IMR-90 (cell line): ENCODE measurements around the gene POLR3F. TPM values are rescaled to one million over a fixed set of nuclear protein-coding genes. Genes with fewer than 3 reads are reported as not detected.

ENCODE experiments used
- ATAC-seq: fragments of 200-7000 bp; cut with Tn5 transposase; 2 replicates; pipeline ENCODE4 v1.9.1; 2020; ENCODE audit warnings: low read depth, mild to moderate bottlenecking, moderate library complexity
- BruUV-seq: library from RNA; stranded (reverse); fragments of 400-500 nt; replicated peaks from 2 replicates; lab custom pipeline; 2021; lab: Mats Ljungman, UMichigan
- CTCF ChIA-PET: fragments of 300-600 bp; formaldehyde crosslinking; extraction: SDS; loops from one replicate; lab custom pipeline; 2021; ENCODE audit warnings: antibody characterized with exemption; lab: Yijun Ruan, JAX
- POLR2A ChIA-PET: fragments of 300-600 bp; sonication (Branson Sonifier 250); formaldehyde crosslinking; loops from one replicate; lab custom pipeline; 2022; ENCODE audit warnings: antibody characterized with exemption; ENCODE audit not compliant: unreplicated experiment; lab: Charles Lee
- DNase-seq: peaks from one replicate; pipeline ENCODE4 v3.0.0; 2013
- H2AFZ ChIP-seq: replicated peaks from 2 replicates; pipeline ENCODE3; 2013; ENCODE audit warnings: low read length, mild to moderate bottlenecking; ENCODE audit not compliant: poor library complexity
- H2AK5ac ChIP-seq: 2 replicates; pipeline ENCODE4 v1.6.1; 2013; ENCODE audit warnings: low read depth, low read length, inconsistent platforms
- H2AK9ac ChIP-seq: replicated peaks from 2 replicates; pipeline ENCODE3; 2013; ENCODE audit warnings: mild to moderate bottlenecking, low read depth, low read length, moderate library complexity; ENCODE audit not compliant: poor library complexity
- H2BK120ac ChIP-seq: 2 replicates; pipeline ENCODE4 v1.6.1; 2013; ENCODE audit warnings: low read depth, low read length, inconsistent platforms
- H2BK15ac ChIP-seq: 3 replicates; pipeline ENCODE4 v1.6.1; 2013; ENCODE audit warnings: low read depth, low read length, inconsistent platforms
- H2BK20ac ChIP-seq: 2 replicates; pipeline ENCODE4 v1.6.1; 2013; ENCODE audit warnings: low read depth, mild to moderate bottlenecking, inconsistent platforms, low read length, moderate library complexity
- H2BK5ac ChIP-seq: 2 replicates; pipeline ENCODE4 v1.6.1; 2013; ENCODE audit warnings: mild to moderate bottlenecking, low read depth, low read length, inconsistent platforms; ENCODE audit not compliant: poor library complexity, severe bottlenecking
- H3K14ac ChIP-seq: replicated peaks from 2 replicates; pipeline ENCODE4 v1.6.1; 2013; ENCODE audit warnings: low read depth, low read length, inconsistent platforms
- H3K18ac ChIP-seq: 2 replicates; pipeline ENCODE4 v1.6.1; 2013; ENCODE audit warnings: low read depth, low read length, control low read depth
- H3K23ac ChIP-seq: 2 replicates; pipeline ENCODE4 v1.6.1; 2013; ENCODE audit warnings: low read depth, low read length, inconsistent platforms
- H3K27ac ChIP-seq: 2 replicates; pipeline ENCODE4 v1.5.1; 2013; ENCODE audit warnings: mild to moderate bottlenecking, control low read depth, low read length; ENCODE audit not compliant: insufficient read depth
- H3K27me3 ChIP-seq: 2 replicates; pipeline ENCODE4 v1.6.1; 2013; ENCODE audit warnings: low read length; ENCODE audit not compliant: control insufficient read depth, insufficient read depth
- H3K36me3 ChIP-seq: 2 replicates; pipeline ENCODE4 v1.6.1; 2013; ENCODE audit warnings: low read length, mixed read lengths; ENCODE audit not compliant: control insufficient read depth, insufficient read depth
- H3K4ac ChIP-seq: 2 replicates; pipeline ENCODE4 v1.6.1; 2013; ENCODE audit warnings: low read depth, low read length, inconsistent platforms
- H3K4me1 ChIP-seq: 2 replicates; pipeline ENCODE4 v1.6.1; 2013; ENCODE audit warnings: low read length, mixed read lengths; ENCODE audit not compliant: control insufficient read depth, insufficient read depth
- H3K4me2 ChIP-seq: 2 replicates; pipeline ENCODE4 v1.6.1; 2013; ENCODE audit warnings: low read depth, mild to moderate bottlenecking, control low read depth, low read length, moderate library complexity
- H3K4me3 ChIP-seq: 2 replicates; pipeline ENCODE4 v1.5.1; 2013; ENCODE audit warnings: low read depth, mild to moderate bottlenecking, control low read depth, low read length, moderate library complexity; ENCODE audit not compliant: insufficient read depth
- H3K56ac ChIP-seq: 2 replicates; pipeline ENCODE4 v1.6.1; 2013; ENCODE audit warnings: low read length, inconsistent platforms; ENCODE audit not compliant: insufficient read depth; ENCODE audit errors: extremely low read depth
- H3K79me1 ChIP-seq, 2 experiments: 2 replicates each; pipeline ENCODE4 v1.6.1; 2013; ENCODE audit warnings: low read length in 2 of 2, inconsistent platforms in 1 of 2, low read depth in 1 of 2
- H3K9ac ChIP-seq: 2 replicates; pipeline ENCODE4 v1.6.1; 2013; ENCODE audit warnings: low read depth, low read length, control low read depth
- H3K9me1 ChIP-seq: 2 replicates; pipeline ENCODE4 v1.6.1; 2013; ENCODE audit warnings: low read length, inconsistent platforms; ENCODE audit not compliant: insufficient read depth
- H3K9me3 ChIP-seq: 2 replicates; pipeline ENCODE4 v1.6.1; 2013; ENCODE audit warnings: low read length; ENCODE audit not compliant: control insufficient read depth, insufficient read depth
- H4K20me1 ChIP-seq: 2 replicates; pipeline ENCODE4 v1.6.1; 2013; ENCODE audit warnings: low read length, inconsistent platforms; ENCODE audit not compliant: insufficient read depth
- H4K5ac ChIP-seq: 2 replicates; pipeline ENCODE4 v1.6.1; 2013; ENCODE audit warnings: mild to moderate bottlenecking, low read depth, low read length, control low read depth
- H4K8ac ChIP-seq, 2 experiments: 2 replicates each; pipeline ENCODE4 v1.6.1; 2013; ENCODE audit warnings: low read depth in 2 of 2, low read length in 2 of 2, control low read depth in 1 of 2, inconsistent platforms in 1 of 2
- H4K91ac ChIP-seq: 2 replicates; pipeline ENCODE4 v1.6.1; 2013; ENCODE audit warnings: low read depth, low read length, inconsistent platforms; ENCODE audit not compliant: insufficient read depth
- BHLHE40 ChIP-seq: fragments of 150-350 bp; IDR thresholded peaks from 2 replicates; pipeline ENCODE4 v1.6.1; 2016; ENCODE audit warnings: mild to moderate bottlenecking, low read depth, low read length
- CEBPB ChIP-seq: IDR thresholded peaks from 2 replicates; pipeline ENCODE4 v1.6.1; 2012; ENCODE audit warnings: low read depth, low read length, improper control_type of control experiment
- CHD1 ChIP-seq: IDR thresholded peaks from 2 replicates; pipeline ENCODE4 v1.6.1; 2012; ENCODE audit warnings: low read depth, low read length, improper control_type of control experiment
- ELK1 ChIP-seq: fragments of 150-350 bp; IDR thresholded peaks from 2 replicates; pipeline ENCODE4 v1.6.1; 2016; ENCODE audit warnings: low read depth, mild to moderate bottlenecking, low read length, moderate library complexity, borderline replicate concordance
- FOS ChIP-seq: fragments of 150-350 bp; IDR thresholded peaks from 2 replicates; pipeline ENCODE4 v1.6.1; 2016; ENCODE audit warnings: low read depth, low read length
- MAFK ChIP-seq: IDR thresholded peaks from 2 replicates; pipeline ENCODE4 v1.6.1; 2012; ENCODE audit warnings: low read depth, low read length, improper control_type of control experiment
- MAZ ChIP-seq: IDR thresholded peaks from 2 replicates; pipeline ENCODE4 v1.6.1; 2012; ENCODE audit warnings: low read depth, mild to moderate bottlenecking, low read length, improper control_type of control experiment, moderate library complexity, borderline replicate concordance
- MXI1 ChIP-seq: IDR thresholded peaks from 2 replicates; pipeline ENCODE4 v1.6.1; 2012; ENCODE audit warnings: low read depth, mild to moderate bottlenecking, low read length, moderate library complexity, borderline replicate concordance
- NFE2L2 ChIP-seq: fragments of 150-350 bp; IDR thresholded peaks from 2 replicates; pipeline ENCODE4 v1.6.1; 2016; ENCODE audit warnings: low read depth, mild to moderate bottlenecking, low read length
- POLR2A ChIP-seq: IDR thresholded peaks from 2 replicates; pipeline ENCODE4 v1.6.1; 2012; ENCODE audit warnings: mild to moderate bottlenecking, low read depth, low read length
- RAD21 ChIP-seq: IDR thresholded peaks from 2 replicates; pipeline ENCODE4 v1.6.1; 2012; ENCODE audit warnings: low read length, improper control_type of control experiment
- RCOR1 ChIP-seq: IDR thresholded peaks from 2 replicates; pipeline ENCODE4 v1.6.1; 2012; ENCODE audit warnings: mild to moderate bottlenecking, low read length, improper control_type of control experiment; ENCODE audit not compliant: insufficient replicate concordance
- RFX5 ChIP-seq: IDR thresholded peaks from 2 replicates; pipeline ENCODE4 v1.8.0; 2012; ENCODE audit warnings: low read depth, mild to moderate bottlenecking, low read length, moderate library complexity
- SMC3 ChIP-seq: fragments of 150-350 bp; IDR thresholded peaks from 2 replicates; pipeline ENCODE4 v1.6.1; 2016; ENCODE audit warnings: low read depth, mild to moderate bottlenecking, antibody characterized with exemption, low read length, moderate library complexity
- WGBS, 2 experiments: methylation state at CpG; one replicate each; pipeline versions ENCODE4 v1.1.5 to v1.1.7; 2013; ENCODE audit warnings: missing lambda C conversion rate in 2 of 2; ENCODE audit not compliant: insufficient read length in 1 of 2; ENCODE audit errors: extremely low coverage in 2 of 2; 5-methylcytosine and 5-hydroxymethylcytosine counted together
- dilution Hi-C: fragments of 300-500 bp; cut with HindIII; formaldehyde crosslinking; loops from one replicate; pipeline ENCODE4 v1.14.3; 2018; ENCODE audit warnings: low sequenced_read_pairs; ENCODE audit not compliant: unreplicated experiment
- in situ Hi-C: fragments of 300-500 bp; cut with MboI; formaldehyde crosslinking; loops from 3 replicates; pipeline ENCODE4 v1.14.3; 2019; ENCODE audit warnings: low sequenced_read_pairs, inconsistent platforms, mixed read lengths
- intact Hi-C: fragments of 100-400 bp; cut with micrococcal nuclease; formaldehyde crosslinking; loops from 2 replicates; pipeline ENCODE4 v1.10.0; 2022
- polyA plus RNA-seq, 3 experiments: library from polyadenylated mRNA; depleted of rRNA; stranded (reverse); fragments of >200 nt; gene quantifications; 2 replicates each; pipeline ENCODE4 v1.2.3, GENCODE V29; 2012; ENCODE audit warnings: low replicate concordance in 1 of 3
- total RNA-seq: library from RNA; depleted of rRNA; stranded (reverse); fragments of >200 nt; gene quantifications from 2 replicates; pipeline ENCODE4 v1.2.3, GENCODE V29; 2012
- TF ChIP-seq, protein P1 (sequence below): conservative IDR thresholded peaks from 2 replicates; pipeline ENCODE4 v1.5.1; 2012; ENCODE audit warnings: mild to moderate bottlenecking, low read depth, low read length, improper control_type of control experiment
- TF ChIP-seq, protein P2 (sequence below): fragments of 150-350 bp; IDR thresholded peaks from 2 replicates; pipeline ENCODE4 v1.6.1; 2017; ENCODE audit warnings: mild to moderate bottlenecking, antibody characterized with exemption, low read length, low read depth

POLR3F gene
- total and polyA plus RNA-seq, 2 of the 4 experiments (the other 2 are of a cell fraction) = 5.7 to 7.2 TPM

DNA sequence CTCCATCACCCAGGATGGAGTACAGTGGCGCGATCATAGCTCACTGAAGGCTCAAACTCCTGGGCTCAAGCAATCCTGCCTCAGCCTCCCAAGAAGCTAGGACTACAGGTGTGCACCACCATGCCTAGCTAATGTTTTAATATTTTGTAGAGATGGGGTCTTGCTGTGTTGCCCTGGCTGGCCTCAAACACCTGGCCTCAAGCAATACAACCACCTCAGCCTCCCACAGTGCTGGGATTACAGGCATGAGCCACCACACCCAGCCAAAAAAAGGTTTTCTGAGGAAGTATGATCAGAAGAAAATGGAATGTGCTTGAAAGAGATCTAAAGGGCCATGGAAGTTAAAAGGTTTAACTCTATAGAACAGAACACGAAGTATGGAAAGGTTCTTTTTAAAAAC is 21.1 kb downstream of the POLR3F start:
- no CpG with 5 or more reads among the region's 3 CpGs for WGBS, 2 experiments
- Histone ChIP-seq H3K36me3 (peaks cover 10% of the 10 kb centered on the region), H2BK120ac (no peak overlapping the region), H2BK20ac (no peak overlapping the region), H3K14ac (no peak overlapping the region), H3K23ac (no peak overlapping the region), H3K9ac (no peak overlapping the region), H3K4me1 (no peaks in the 10 kb centered on the region), H3K27me3 (no peaks in the 10 kb centered on the region), H3K4me3 (no peak overlapping the region), H4K8ac (no peak overlapping the region), H3K4me2 (no peak overlapping the region), H3K79me1 (no peaks in the 10 kb centered on the region), H3K9me1 (no peaks in the 10 kb centered on the region), H4K91ac (no peak overlapping the region), H2BK5ac (no peak overlapping the region), H4K20me1 (no peaks in the 10 kb centered on the region), H3K18ac (no peak overlapping the region), H3K4ac (no peak overlapping the region), H3K27ac (no peak overlapping the region), H2AK5ac (no peak overlapping the region), H2AK9ac (no peak overlapping the region), H4K5ac (no peak overlapping the region), H2AFZ (no peak overlapping the region), H3K9me3 (no peaks in the 10 kb centered on the region), H3K56ac (no peak overlapping the region), H2BK15ac (no peak overlapping the region)
- dilution Hi-C loops = no loop called here
- ChIA-PET CTCF (interaction anchor here (1.0 kb wide), 1 partner anchor 9 kb away, joined by 3 read pairs; no protein-coding TSS in a partner anchor), POLR2A (no interaction called here)
- ATAC-seq (no peak), DNase-seq (no peak)
- TF ChIP-seq MAFK (no peak), CEBPB (no peak), MAZ (no peak), MXI1 (no peak), POLR2A (no peak), RFX5 (no peak), CHD1 (no peak), FOS (no peak), SMC3 (no peak), BHLHE40 (no peak), RCOR1 (no peak), ELK1 (no peak), NFE2L2 (no peak), RAD21 (no peak)
- TF ChIP-seq, protein P1, sequence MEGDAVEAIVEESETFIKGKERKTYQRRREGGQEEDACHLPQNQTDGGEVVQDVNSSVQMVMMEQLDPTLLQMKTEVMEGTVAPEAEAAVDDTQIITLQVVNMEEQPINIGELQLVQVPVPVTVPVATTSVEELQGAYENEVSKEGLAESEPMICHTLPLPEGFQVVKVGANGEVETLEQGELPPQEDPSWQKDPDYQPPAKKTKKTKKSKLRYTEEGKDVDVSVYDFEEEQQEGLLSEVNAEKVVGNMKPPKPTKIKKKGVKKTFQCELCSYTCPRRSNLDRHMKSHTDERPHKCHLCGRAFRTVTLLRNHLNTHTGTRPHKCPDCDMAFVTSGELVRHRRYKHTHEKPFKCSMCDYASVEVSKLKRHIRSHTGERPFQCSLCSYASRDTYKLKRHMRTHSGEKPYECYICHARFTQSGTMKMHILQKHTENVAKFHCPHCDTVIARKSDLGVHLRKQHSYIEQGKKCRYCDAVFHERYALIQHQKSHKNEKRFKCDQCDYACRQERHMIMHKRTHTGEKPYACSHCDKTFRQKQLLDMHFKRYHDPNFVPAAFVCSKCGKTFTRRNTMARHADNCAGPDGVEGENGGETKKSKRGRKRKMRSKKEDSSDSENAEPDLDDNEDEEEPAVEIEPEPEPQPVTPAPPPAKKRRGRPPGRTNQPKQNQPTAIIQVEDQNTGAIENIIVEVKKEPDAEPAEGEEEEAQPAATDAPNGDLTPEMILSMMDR = no peak
- TF ChIP-seq, protein P2, sequence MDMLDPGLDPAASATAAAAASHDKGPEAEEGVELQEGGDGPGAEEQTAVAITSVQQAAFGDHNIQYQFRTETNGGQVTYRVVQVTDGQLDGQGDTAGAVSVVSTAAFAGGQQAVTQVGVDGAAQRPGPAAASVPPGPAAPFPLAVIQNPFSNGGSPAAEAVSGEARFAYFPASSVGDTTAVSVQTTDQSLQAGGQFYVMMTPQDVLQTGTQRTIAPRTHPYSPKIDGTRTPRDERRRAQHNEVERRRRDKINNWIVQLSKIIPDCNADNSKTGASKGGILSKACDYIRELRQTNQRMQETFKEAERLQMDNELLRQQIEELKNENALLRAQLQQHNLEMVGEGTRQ = no peak
- in situ Hi-C loops = no loop called here
- intact Hi-C loops = no loop called here
- no TSS peak for BruUV-seq
